HL-60 (cell line): ENCODE results near the gene SPATA1.

ENCODE experiments used
- DNase-seq, 2 experiments: peaks; one replicate each; pipeline ENCODE4 v3.0.0-alpha.2; 2010 to 2020; ENCODE audit warnings: low read depth in 1 of 2, low spot score in 1 of 2
- H3K27ac ChIP-seq: fragments of 250-450 bp; sonication (Bioruptor Pico); replicated peaks from 2 replicates; pipeline ENCODE4 v1.5.1; 2020; ENCODE audit warnings: mild to moderate bottlenecking, moderate library complexity
- H3K27me3 ChIP-seq: fragments of 250-450 bp; sonication (Bioruptor Pico); 2 replicates; pipeline ENCODE4 v1.5.1; 2021; ENCODE audit warnings: mild to moderate bottlenecking, moderate library complexity; ENCODE audit not compliant: insufficient read depth, poor library complexity, severe bottlenecking
- H3K4me3 ChIP-seq: replicated peaks from 2 replicates; pipeline ENCODE4 v1.5.1; 2011; ENCODE audit warnings: mild to moderate bottlenecking, control low read depth, low read length; ENCODE audit not compliant: insufficient read depth
- CTCF ChIP-seq: IDR thresholded peaks from one replicate; pipeline ENCODE4 v1.5.1; 2011; ENCODE audit warnings: low read length, control low read depth, inconsistent platforms; ENCODE audit not compliant: insufficient read depth
- GABPA ChIP-seq: IDR thresholded peaks from 2 replicates; pipeline ENCODE4 v1.6.1; 2012; ENCODE audit warnings: low read depth
- POLR2AphosphoS5 ChIP-seq: IDR thresholded peaks from 2 replicates; pipeline ENCODE4 v1.6.1; 2012; ENCODE audit warnings: low read depth
- REST ChIP-seq: IDR thresholded peaks from 2 replicates; pipeline ENCODE4 v1.6.1; 2012; ENCODE audit warnings: low read depth; ENCODE audit not compliant: insufficient replicate concordance
- SPI1 ChIP-seq: IDR thresholded peaks from 2 replicates; pipeline ENCODE4 v1.6.1; 2012; ENCODE audit warnings: low read depth, mild to moderate bottlenecking, borderline replicate concordance

The SPATA1 gene

DNA sequence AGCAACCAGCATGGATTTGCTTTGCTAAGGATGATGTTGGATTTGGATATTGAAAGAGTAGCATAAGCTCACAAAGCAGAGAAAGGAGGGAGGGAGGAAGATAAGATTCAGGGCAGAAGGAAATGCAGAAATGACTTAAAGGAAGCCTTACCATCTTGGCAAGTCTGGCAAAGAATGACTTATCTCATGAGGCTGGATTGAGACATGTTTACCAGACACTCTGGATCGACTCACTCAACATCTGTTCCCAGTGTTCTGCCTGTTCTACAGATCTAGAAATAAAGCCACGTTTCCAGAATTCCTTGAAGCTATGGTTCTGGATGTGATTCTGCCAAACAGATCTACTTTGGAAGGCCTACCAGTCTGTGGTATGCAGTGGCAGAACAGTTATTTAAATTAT is 106.8 kb downstream of the SPATA1 start:
- Histone ChIP-seq H3K27ac (no peak overlapping the region), H3K4me3 (no peak overlapping the region), H3K27me3 (no peaks in the 10 kb centered on the region)
- DNase-seq, result no peak
- TF ChIP-seq GABPA (no peak), POLR2AphosphoS5 (no peak), REST (no peak), CTCF (no peak), SPI1 (no peak)

DNA sequence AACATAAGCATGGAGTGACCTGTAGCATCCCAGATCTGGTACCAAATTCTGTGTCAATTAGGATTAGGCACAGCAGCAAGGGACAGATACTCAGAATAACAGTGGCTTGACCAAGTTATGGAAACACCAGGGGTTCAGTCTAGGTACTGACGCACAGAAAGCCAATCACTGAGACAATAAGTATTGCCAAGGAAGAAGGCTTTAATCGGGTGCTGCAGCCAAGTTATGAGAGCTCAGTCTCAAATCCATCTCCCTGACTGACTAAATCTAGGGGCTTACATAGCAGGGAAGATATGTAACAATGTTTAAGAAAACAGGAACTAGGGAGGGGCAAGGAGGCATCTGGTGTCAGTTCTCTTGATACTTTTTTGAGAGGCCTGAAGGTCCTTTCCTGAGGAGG is 107.7 kb downstream of the SPATA1 start:
- DNase-seq, result no peak
- no peak overlapping the region for H3K27ac ChIP-seq
- H3K27me3 ChIP-seq, result no peaks in the 10 kb centered on the region
- TF ChIP-seq SPI1 (no peak), POLR2AphosphoS5 (no peak), CTCF (no peak), GABPA (no peak), REST (no peak)
- H3K4me3 ChIP-seq, result no peak overlapping the region

- Histone ChIP-seq H3K4me3 (no peak overlapping the region), H3K27ac (no peak overlapping the region), H3K27me3 (no peaks in the 10 kb centered on the region)
- TF ChIP-seq GABPA, result no peak
- TF ChIP-seq SPI1, result peak; percentile 63; the same call in 1 of the 2 replicates
- TF ChIP-seq CTCF, result no peak
- no peak for DNase-seq
Measured at GRCh38 chr1:84615790-84616189, 109.6 kb downstream of the SPATA1 start.
